Breast epithelium (tissue), 3 donors: ENCODE measurements around the gene ZRANB1.

Experiments
- CTCF ChIP-seq, 3 donors: fragments of 450-650 bp; IDR thresholded peaks; one replicate each; pipeline ENCODE4 v1.5.1; 2016 to 2017; ENCODE audit warnings: antibody characterized with exemption in 3 of 3, mild to moderate bottlenecking in 3 of 3, moderate library complexity in 3 of 3
- POLR2AphosphoS5 ChIP-seq, 3 donors: sonication (generic); formaldehyde crosslinking; IDR thresholded peaks; one replicate each; pipeline ENCODE4 v1.6.1; 2017; ENCODE audit warnings: antibody characterized with exemption in 3 of 3

GRCh38 chr10:125012851-125013528, 71.1 kb downstream of the ZRANB1 start:
- no peak for TF ChIP-seq CTCF (IDR thresholded peaks at IDR 0.05)
- no peak for TF ChIP-seq POLR2AphosphoS5 (IDR thresholded peaks at IDR 0.05)
